IMR-90 (cell line): Measurements from ENCODE around the gene ADORA2A.

Source experiments
- BHLHE40 ChIP-seq: fragments of 150-350 bp; IDR thresholded peaks from 2 replicates; pipeline ENCODE4 v1.6.1; 2016; ENCODE audit warnings: mild to moderate bottlenecking, low read depth, low read length
- CTCF ChIP-seq: conservative IDR thresholded peaks from 2 replicates; pipeline ENCODE4 v1.5.1; 2012; ENCODE audit warnings: mild to moderate bottlenecking, low read depth, low read length, improper control_type of control experiment
- MAFK ChIP-seq: IDR thresholded peaks from 2 replicates; pipeline ENCODE4 v1.6.1; 2012; ENCODE audit warnings: low read depth, low read length, improper control_type of control experiment
- MAZ ChIP-seq: IDR thresholded peaks from 2 replicates; pipeline ENCODE4 v1.6.1; 2012; ENCODE audit warnings: low read depth, mild to moderate bottlenecking, low read length, improper control_type of control experiment, moderate library complexity, borderline replicate concordance
- POLR2A ChIP-seq: IDR thresholded peaks from 2 replicates; pipeline ENCODE4 v1.6.1; 2012; ENCODE audit warnings: mild to moderate bottlenecking, low read depth, low read length
- RAD21 ChIP-seq: IDR thresholded peaks from 2 replicates; pipeline ENCODE4 v1.6.1; 2012; ENCODE audit warnings: low read length, improper control_type of control experiment
- SMC3 ChIP-seq: fragments of 150-350 bp; IDR thresholded peaks from 2 replicates; pipeline ENCODE4 v1.6.1; 2016; ENCODE audit warnings: low read depth, mild to moderate bottlenecking, antibody characterized with exemption, low read length, moderate library complexity
- USF2 ChIP-seq: fragments of 150-350 bp; IDR thresholded peaks from 2 replicates; pipeline ENCODE4 v1.6.1; 2017; ENCODE audit warnings: mild to moderate bottlenecking, antibody characterized with exemption, low read length, low read depth

GRCh38 chr22:24473284-24473683 is 45.9 kb downstream of the ADORA2A start:
- TF ChIP-seq USF2 (no peak), POLR2A (no peak), CTCF (no peak), RAD21 (no peak), MAZ (no peak), SMC3 (no peak), MAFK (no peak), BHLHE40 (no peak)
